OCI-M1 (cell line): Measurements from ENCODE around the gene SMPX.

ENCODE experiments used
- DNase-seq: peaks from one replicate; lab custom pipeline; 2025; lab: John Stamatoyannopoulos, UW

Gene SMPX

GRCh38 chrX:21657318-21658151 is 100.4 kb downstream of the SMPX start:
- no peak for DNase-seq

- DNase-seq: no peak
These were observed 101.2 kb downstream of the SMPX start for GRCh38 chrX:21656587-21657317.
